COLO668 (cell line): ENCODE measurements around the gene TUT1.
"Not testable (repeated sequence)": the region's sequence is repeated elsewhere in the genome, so short reads cannot be mapped to it uniquely, and the experiment has no call there.

Experiments
- DNase-seq: peaks from one replicate; lab custom pipeline; 2025; ENCODE audit not compliant: unreplicated experiment; lab: John Stamatoyannopoulos, UW

Gene TUT1

DNA sequence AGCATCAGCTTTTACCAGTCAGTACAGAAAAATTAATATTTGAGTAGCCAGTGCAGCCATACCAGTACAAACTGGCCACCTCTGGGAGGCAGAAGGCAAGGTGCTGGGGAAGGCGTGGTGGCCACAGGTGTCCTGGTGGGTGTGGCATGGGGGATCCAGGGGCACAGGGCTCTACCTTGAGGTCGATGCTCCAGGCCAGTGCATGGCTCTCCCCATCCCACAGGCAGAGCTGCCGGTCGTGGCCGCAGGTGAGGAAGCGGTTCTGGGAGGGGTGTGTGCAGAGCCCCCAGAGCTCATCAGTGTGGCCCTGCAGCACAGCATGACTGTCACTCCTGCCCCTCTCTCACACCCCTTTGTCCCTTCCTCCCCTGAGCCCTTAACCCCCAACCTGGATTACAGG, 14.1 kb upstream of the TUT1 start:
- no peak for DNase-seq

DNA sequence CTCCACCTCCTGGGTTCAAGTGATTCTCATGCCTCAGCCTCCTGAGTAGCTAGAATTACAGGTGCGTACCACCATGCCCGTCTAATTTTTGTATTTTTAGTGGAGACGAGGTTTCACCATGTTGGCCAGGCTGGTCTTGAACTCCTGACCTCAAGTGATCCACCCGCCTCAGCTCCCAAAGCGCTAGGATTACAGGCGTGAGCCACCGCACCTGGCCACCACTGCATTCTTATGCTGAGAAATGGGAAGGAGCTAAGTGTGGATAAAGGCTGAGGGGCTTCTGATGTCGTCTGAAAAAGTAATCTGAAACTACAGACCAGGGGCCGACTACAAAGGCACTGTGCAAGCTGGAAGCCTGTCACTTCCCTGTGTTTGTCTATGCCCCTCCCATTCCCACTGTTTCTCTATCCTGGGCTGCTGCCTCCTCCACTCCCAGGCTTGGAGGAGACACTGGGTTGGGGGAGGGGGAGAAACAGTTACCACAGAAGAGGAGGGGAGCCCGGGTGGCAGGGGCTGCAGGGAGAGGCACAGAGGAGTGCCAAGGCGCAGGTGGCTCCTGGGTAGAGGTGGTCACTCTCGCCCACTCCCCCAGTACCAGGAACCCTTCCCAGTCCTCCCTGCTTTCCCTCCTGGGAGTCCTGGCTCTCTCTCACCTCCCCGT, 13.3 kb upstream of the TUT1 start:
- no peak for DNase-seq

DNA sequence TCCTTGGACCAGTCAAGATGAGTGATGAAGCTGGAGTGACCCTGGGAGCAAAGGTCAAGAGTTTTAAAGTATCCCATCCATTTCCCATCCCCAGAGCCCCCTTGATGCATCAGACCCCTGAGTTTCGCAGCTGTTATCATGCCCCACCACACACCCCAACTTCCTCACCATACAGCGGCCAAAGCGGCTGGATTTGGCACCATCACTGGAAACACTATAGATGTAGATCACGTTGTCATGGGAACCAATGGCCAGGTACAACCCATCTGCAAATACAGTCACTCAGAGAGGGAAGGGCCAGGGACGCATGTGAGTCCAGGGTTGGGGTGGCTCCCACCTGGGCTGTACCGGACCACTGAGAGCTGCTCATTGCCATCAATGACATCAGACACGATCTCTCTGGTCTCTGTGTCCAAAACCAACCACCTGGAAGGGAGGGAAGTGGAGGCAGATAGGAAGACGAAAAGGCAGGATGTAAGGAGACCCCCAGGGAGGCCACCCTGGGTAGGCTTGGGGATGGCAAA, 12.5 kb upstream of the TUT1 start:
- no peak for DNase-seq

DNA sequence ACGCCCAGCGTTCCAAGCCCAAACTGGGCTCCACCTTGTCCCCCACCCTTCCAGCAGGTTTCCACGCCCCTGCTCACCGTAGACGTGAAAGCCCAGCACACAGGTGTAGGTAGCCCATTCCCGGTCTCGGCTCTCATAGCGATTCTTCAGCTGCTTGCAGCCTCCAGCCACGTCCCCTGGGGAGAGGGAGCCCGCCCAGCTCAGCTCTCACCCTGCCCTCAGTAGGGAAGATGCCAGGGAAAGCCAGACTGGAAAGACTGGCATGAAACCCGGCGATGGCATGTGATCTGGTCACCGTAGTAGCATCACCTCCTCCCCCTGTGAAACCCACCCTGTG, 11.7 kb upstream of the TUT1 start:
- peak; percentile 44 for DNase-seq

DNA sequence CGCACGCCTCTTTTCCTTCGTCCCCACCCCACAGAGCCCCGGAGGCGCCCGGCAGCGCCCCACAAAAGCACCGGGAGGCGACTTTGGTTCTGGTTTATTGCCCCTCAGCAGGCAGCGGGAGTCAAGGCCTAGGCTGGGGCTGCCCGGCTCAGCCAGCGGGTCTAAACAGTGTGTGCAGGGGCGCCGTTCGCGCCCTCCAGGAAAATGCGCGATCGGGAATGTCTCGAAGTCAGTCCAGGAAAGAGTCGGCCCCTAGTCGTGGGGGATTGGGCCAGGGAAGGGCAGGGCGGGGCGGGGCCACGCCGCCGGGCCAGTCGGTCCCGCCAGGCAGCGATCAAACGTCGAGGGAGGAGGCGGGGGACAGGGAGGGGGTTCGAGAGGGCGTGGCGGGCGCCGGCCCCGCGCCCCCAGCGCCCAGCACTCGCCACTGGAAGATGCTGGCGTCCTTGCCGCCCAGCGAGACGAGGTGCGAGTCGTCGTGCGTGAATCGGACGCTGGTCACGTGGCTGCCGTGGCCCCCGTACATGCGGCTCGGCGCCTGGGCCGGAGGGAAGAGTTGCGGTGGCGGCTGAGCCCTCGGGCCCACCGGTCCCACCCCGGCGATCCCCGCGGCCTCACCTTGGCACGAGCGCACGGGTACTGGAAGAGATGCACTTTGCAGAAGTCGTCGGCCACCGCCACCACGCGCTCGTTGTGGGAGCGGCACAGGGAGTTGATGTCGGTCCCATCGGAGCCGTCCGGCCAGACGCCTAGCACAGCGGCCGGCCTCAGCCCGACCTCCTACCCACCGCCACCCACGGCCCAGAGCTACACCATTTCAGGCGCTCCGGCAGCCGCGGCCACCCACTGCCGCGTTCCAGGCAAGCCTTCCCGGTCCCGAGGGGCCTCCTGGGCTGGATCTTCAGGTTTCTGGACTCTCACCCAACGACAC, 11.1 kb upstream of the TUT1 start:
- DNase-seq: peak; percentile 84

DNA sequence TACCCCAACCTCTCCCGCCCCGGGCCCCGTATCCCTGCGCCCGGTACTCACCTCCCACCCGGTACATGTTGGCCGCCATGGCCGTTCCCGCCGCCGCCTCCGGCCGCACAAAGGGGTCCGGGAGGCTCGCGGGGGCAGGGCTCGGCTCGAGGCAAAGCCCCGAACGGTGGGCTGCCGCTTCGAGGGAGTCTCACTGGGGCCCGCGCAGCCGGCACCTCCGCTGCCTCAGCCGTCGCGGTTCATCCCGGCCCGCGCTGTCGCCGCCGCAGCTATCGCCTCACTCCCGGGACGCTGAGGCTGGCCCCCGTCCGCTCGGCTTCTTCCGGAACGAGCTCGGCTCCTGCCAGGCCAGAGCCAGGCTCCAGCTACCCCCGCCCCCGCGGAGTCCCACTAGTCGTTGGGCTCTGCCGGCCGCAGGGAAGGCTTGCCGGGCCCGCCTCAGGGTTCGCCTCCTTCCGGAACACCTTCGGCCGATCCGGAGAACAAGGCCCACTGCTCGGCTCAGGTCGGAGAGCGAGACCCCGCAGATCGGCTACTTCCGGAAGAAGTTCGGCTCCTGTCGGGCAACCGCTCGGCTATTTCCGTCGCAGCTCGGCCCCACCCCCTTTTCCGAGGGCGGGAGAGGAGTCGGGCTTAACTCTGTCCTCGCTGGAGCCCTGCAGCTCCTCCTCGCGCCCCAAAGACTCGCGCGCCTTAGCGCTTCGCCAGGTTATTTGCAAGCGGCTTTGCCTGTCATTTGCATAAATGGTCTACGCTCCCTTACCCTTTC, 10.2 kb upstream of the TUT1 start, which contains the start of gene MTA2:
MTA2 (minus strand) TSS at position 494 of the 769 bp plus-strand sequence; CDS start at position 79, 415 bp downstream.
- DNase-seq: peak; percentile 97

DNA sequence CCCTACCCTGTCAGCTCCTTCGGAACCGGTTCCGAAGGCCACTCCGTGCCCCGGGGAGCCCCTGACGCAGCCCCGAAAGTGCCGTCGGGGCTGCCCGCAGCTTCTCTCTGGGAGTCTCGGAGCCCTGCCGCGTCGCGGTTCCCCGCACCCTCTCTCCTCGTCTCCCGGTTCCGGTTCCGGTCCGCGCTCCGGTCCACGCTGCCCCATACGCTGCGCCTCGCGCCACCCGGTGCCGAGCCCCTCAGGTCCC, 9.7 kb upstream of the TUT1 start:
- peak; percentile 58 for DNase-seq

DNA sequence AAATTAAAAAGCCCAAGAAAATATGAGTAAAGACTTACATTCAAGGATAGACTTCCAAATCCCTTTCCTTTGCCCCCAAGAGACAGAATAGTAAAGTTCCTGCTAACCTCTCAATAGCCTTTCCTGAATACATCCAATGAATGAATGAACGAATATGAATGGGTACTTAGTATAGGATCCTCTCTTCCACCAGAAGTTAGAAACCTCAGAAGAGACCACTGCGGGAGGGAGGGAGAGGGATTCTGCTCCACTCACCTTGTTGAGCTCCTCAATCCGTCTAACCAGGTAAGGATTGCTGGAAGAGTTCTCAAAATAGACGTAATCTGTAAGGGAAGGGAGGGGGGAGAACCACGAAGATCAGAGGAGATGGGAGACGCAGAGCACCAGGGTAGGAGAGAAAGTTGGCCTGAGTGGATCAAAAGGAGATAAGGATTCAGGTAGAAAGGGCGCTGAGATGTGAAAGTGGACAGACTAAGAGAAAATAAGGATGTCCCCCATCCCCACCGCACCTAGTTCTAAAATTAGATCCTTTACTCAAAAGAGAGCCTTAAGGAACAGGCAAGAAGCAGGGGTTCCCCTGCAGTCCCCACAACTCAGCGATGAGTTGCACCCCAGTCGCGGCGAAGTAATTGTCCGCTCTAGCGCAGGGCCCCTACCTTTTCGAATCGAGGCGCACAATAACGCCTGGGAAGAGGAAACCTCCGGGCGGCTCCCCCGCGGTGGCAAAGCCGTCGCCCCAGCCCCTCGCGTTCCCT, 9.2 kb upstream of the TUT1 start:
- DNase-seq: no peak

DNA sequence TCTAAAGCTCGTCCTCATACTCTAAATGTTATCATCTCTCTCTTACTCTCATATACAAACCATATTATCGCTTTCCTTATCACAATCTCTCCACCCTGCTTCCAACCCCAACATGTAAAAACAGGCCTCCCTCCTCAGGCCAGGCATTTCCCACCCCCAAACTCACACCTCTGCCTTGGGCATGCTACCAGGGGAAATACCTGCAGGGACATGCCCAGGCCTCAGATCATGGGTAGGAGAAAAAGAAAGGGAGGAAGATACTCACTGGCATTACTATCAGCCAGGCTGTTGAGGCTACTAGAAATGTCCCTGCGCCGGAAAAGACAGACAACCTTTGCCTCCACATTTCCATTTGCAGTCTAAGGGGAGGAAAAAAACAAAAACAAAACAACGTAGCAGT, 8.6 kb upstream of the TUT1 start:
- DNase-seq: no peak

DNA sequence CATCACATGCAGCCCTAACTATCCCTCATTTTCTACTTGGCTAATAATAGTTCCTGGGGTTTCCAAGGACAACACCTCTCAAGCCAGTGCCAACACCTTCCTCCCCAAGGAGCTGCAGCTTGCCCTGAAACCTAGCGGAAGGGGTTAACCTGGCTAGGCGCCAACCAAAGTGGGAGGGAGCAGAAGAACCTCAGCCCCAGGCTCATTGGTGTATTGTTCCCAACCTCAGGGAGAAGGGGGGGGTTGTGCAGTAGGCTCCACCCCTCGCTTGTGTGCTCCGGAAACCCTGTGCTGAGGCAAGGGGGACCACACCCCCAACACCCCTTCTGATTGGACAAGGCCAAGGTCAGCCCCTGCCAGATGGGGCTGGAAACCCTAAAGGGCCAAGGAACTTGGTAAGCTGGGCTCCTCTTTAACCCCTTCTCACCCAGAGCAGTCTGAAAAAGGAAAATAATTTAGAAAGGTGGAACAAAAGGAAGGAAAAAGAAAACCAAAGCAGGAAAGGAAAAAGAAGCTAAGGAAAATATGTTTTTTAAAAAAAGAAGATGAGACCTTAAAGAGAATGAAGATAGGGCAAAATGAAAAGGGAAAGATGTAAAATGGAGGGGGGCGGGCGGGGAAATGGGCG, 7.9 kb upstream of the TUT1 start:
- DNase-seq: peak; percentile 84

DNA sequence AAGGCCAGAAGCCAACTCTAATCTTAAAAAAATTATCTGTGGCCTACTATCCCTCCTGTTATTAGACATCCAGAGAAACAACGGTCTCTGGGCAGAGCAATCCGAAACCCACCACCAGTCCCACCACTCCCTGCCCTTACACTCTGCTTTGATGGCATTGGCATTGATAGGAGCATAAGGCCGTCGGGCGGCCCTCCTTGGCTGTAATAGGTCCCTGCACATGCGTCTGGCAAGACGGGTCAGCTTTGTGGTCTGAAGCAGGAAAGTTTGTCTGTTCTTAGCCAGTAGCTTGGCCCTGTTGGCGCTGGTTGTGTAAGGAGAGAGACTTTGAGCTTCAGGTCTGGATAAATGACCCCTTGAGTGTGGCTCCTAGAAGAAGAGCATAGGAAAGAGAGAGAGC, 3.8 kb upstream of the TUT1 start:
- no peak for DNase-seq

DNA sequence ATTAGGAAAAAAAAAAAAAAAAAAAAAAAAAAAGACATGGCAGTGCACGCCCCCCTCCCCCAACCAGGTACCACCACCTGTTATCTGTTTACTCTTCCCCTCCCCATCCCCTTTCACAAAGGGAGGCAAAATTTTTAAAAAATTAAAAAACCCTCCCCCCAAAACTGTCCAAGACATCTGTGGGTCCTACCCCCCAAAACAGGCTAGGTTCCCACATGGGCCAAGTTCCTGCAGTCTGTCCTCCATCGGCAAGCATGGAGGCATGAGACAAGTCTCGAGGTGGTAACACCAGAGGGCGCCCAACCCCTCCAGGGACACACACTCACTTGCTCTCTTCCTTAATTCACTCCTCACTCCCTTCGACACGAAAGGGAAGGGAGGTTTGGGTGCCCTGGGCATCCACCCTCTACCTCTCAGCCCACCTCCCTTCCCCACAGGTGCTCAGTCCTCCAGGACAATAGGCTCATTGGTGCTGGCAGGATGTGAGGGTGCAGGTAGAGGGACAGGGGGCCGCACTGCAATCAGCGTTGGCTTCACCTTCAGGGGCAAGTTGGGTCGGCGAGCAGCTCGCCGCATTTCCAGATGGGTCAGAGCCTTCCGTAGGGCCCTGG, 2.2 kb upstream of the TUT1 start:
- DNase-seq: peak; percentile 76

DNA sequence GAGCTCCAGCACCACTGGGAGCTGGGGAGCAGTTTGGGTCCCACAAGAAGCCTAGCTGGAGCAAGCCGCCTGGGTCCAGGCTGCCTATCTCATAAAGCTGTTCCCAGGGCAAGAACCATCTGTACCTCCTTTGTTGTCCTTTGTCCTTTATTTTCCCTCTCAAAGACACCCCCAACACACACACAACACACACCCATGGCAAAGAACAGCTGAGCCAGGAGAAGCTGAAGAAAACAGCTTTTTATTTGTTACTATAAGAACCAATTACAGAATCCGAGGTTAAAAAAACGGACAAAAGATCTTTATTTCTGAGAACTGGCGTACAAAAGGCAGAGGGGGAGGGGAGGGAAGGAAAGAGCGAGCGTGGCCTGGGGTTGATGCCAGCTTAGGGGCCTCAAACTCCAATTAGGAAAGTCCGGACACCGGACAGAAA, 1.7 kb upstream of the TUT1 start:
- no peak for DNase-seq

DNA sequence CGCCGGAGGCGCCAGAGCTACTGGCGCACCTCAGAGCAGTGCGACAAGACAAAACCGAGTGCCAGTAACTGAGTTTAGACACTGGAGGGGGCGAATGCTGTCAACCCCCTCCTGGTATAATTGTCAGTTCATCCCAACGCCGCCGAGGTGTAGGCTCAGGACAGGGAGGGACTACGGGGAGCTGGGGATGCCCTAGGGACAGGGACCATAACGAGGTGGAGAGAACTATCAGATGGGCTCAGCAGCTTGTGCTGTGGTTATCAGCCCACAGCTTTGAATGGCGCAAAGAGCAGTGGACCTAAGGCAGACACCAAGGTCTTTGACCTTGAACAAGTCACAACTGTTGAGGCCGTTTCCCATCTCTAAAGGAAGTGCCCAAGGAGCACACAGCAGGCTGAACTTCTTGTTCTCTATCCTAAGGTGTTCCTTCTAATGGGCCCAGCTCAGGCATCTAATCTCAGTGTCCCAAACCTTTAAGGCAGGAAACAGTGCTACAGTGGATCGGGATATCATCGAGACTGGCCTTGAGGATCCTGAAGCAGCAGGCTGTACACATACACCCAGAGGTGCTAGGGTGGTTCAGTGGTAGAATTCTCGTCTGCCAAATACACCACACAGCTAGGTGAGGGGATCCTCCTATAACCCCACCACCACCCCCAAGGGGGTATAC, 958 bp upstream of the TUT1 start:
- DNase-seq: no peak

DNA sequence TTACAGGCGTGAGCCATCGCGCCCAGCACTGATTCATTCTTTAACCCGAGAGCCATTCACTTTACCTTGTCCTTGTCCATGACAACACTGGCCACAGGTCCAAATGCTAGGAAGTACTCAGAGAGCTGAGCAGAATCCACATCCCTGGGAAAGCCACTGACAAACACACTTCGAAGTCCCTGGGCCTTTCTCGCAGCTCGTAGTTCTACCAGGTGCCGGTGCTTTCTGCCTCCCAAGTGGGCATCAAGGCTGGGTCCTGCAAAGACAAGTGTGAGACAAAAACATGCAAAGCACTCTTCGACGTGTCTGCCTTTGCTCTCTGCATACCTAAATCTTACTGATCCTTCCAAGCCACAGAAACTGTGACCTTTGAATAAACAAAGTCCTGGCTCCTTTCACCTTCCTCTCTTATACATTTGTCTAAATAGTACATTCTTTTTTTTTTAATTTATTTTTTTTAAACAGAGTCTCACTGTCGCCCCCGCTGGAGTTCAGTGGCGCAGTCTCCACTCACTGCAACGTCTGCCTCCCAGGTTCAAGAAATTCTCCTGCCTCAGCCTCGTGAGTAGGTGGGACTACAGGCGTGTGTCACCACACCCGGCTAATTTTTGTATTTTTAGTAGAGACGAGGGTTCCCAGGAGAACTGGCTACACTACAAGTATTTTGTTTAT, 2.2 kb downstream of the TUT1 start:
- no peak for DNase-seq

DNA sequence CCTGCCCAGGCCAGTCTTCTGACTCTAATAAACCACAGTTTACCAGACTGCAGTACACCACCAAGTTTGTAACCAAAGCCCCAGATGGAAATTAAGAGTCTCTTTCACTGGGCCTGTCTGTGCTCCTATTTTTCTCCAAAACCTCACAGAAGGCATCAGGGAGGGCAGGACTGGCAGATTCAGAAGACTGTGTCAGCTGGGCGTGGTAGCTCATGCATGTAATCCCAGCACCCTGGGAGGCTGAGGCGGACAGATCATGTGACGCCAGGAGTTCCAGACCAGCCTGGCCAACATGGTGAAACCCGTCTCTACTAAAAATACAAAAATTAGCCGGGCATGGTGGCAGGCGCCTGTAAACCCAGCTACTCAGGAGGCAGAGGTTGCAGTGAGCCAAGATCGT, 6.0 kb downstream of the TUT1 start:
- not testable (repeated sequence) for DNase-seq

DNA sequence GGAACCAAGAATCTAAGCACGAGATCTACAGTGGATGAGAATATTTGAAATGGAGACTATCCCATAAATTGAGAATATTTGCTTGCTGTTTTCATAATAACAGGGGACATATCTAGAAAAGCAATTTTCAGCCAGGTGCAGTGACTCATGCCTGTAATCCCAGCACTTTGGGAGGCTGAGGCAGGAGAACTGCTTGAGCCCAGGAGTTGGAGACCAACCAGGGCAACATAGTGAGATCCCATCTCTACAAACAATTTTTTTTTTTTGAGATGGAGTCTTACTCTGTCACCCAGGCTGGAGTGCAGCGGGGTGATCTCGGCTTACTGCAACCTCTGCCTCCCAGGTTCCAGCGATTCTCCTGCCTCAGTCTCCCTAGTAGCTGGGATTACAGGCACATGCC, 9.6 kb downstream of the TUT1 start:
- not testable (repeated sequence) for DNase-seq

DNA sequence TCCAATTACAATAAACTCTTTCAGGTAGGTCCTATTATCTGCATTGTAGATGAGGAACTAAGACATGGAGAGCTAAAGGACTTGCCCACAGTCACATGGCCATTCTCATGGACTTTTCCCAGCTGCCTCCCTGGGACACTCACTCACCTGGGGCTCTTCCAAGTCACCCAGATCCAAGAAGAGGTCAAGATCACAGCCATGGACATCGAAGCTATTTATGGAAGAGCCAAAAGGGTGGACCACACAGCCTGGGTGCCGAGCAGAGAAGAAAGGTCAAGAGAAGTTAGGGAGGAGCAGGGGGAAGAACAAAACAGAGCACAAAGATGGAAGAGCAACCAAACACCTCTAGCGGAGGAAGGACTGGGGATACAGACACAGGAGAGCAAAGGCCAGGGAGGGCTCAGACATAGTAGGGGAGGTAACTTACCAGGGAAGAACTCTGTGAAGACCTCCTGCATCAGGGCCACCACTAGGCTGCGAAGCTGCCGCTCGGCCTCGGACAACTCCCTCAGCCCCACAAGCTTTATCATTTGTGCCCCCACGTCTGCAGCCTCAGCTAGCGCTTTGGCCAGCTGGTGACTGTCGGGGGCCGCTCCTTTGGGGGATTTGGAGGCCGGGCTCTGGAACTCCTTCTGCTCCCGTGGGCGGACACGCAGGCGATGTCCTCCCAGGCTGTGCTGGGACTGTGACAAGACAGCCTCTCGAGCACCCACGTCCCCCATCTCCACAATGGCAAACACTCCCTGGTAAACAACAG, 10.2 kb downstream of the TUT1 start:
- DNase-seq: no peak
